ENCODE data around the gene TRIO.
A peak's percentile ranks its signal among the peaks of the same experiment; 100 is the strongest.
"Not testable (repeated sequence)": the region's sequence is repeated elsewhere in the genome, so short reads cannot be mapped to it uniquely, and the experiment has no call there.

The TRIO gene

GRCh38 chr5:14374100-14374499 is 231.0 kb downstream of the TRIO start:
- Mint-ChIP-seq H3K4me3 (no peak overlapping the region), H3K36me3 (ENCODE audit: low read depth) (peaks cover 4% of the 10 kb centered on the region), H3K27me3 (no peaks in the 10 kb centered on the region), H3K27ac (no peak overlapping the region), H3K9me3 (no peaks in the 10 kb centered on the region), H3K4me1 (peaks cover 3% of the 10 kb centered on the region)
- no peak for DNase-seq
- no peak for ATAC-seq

GRCh38 chr5:14376789-14377188 is 233.6 kb downstream of the TRIO start:
- Mint-ChIP-seq H3K9me3 (no peaks in the 10 kb centered on the region), H3K27ac (no peak overlapping the region), H3K27me3 (no peaks in the 10 kb centered on the region), H3K4me3 (no peak overlapping the region), H3K36me3 (ENCODE audit: low read depth) (peaks cover 5% of the 10 kb centered on the region), H3K4me1 (no peaks in the 10 kb centered on the region)
- ATAC-seq (no peak), DNase-seq (no peak)

- DNase-seq (no peak), ATAC-seq (no peak)
- Mint-ChIP-seq H3K4me1 (peaks cover 4% of the 10 kb centered on the region), H3K9me3 (no peaks in the 10 kb centered on the region), H3K4me3 (no peak overlapping the region), H3K27ac (no peak overlapping the region), H3K36me3 (ENCODE audit: low read depth) (peaks cover 5% of the 10 kb centered on the region), H3K27me3 (no peaks in the 10 kb centered on the region)
These were observed 236.8 kb downstream of the TRIO start for GRCh38 chr5:14379739-14380497.

GRCh38 chr5:14380712-14381111 is 237.6 kb downstream of the TRIO start:
- ATAC-seq (no peak), DNase-seq (no peak)
- H3K4me1 Mint-ChIP-seq, result peaks cover 9% of the 10 kb centered on the region
- no peaks in the 10 kb centered on the region for H3K9me3 Mint-ChIP-seq
- H3K27ac Mint-ChIP-seq, result no peak overlapping the region
- H3K4me3 Mint-ChIP-seq, result no peak overlapping the region
- peaks cover 5% of the 10 kb centered on the region for H3K36me3 Mint-ChIP-seq (ENCODE audit: low read depth)
- no peaks in the 10 kb centered on the region for H3K27me3 Mint-ChIP-seq

- no peak for ATAC-seq
These were observed 239.5 kb downstream of the TRIO start for GRCh38 chr5:14382640-14383039.

GRCh38 chr5:14383923-14384322 is 240.8 kb downstream of the TRIO start:
- Mint-ChIP-seq H3K4me3 (no peak overlapping the region), H3K27me3 (no peaks in the 10 kb centered on the region), H3K9me3 (no peaks in the 10 kb centered on the region), H3K27ac (no peak overlapping the region), H3K36me3 (ENCODE audit: low read depth) (peaks cover 5% of the 10 kb centered on the region), H3K4me1 (peaks cover 9% of the 10 kb centered on the region)
- DNase-seq (no peak), ATAC-seq (no peak)

More at GRCh38 chr5:14382640-14383039, 239.5 kb downstream of the TRIO start:
- H3K36me3 Mint-ChIP-seq (ENCODE audit: low read depth), result peaks cover 2% of the 10 kb centered on the region
- H3K27me3 Mint-ChIP-seq, result no peaks in the 10 kb centered on the region
- H3K9me3 Mint-ChIP-seq, result no peaks in the 10 kb centered on the region
- no peak overlapping the region for H3K4me3 Mint-ChIP-seq
- H3K27ac Mint-ChIP-seq, result no peak overlapping the region
- H3K4me1 Mint-ChIP-seq, result peaks cover 9% of the 10 kb centered on the region
- no peak for DNase-seq

GRCh38 chr5:14385019-14385418 is 241.9 kb downstream of the TRIO start:
- Mint-ChIP-seq H3K9me3 (no peaks in the 10 kb centered on the region), H3K36me3 (ENCODE audit: low read depth) (peaks cover 3% of the 10 kb centered on the region), H3K4me1 (peaks cover 9% of the 10 kb centered on the region), H3K4me3 (no peak overlapping the region), H3K27ac (no peak overlapping the region), H3K27me3 (no peaks in the 10 kb centered on the region)
- peak; percentile 43 for ATAC-seq
- DNase-seq, result peak; percentile 17

GRCh38 chr5:14386884-14387624 is 243.9 kb downstream of the TRIO start:
- Mint-ChIP-seq H3K4me1 (peaks cover 9% of the 10 kb centered on the region), H3K4me3 (no peak overlapping the region), H3K9me3 (no peaks in the 10 kb centered on the region), H3K27me3 (no peaks in the 10 kb centered on the region), H3K36me3 (ENCODE audit: low read depth) (peaks cover 3% of the 10 kb centered on the region), H3K27ac (no peak overlapping the region)
- DNase-seq, result no peak
- no peak for ATAC-seq

GRCh38 chr5:14388741-14389140 is 245.6 kb downstream of the TRIO start:
- H3K36me3 Mint-ChIP-seq (ENCODE audit: low read depth), result peaks cover 3% of the 10 kb centered on the region
- H3K9me3 Mint-ChIP-seq, result no peaks in the 10 kb centered on the region
- DNase-seq, result no peak
- H3K27ac Mint-ChIP-seq, result no peak overlapping the region
- ATAC-seq, result no peak
- no peaks in the 10 kb centered on the region for H3K27me3 Mint-ChIP-seq
- peaks cover 9% of the 10 kb centered on the region for H3K4me1 Mint-ChIP-seq
- no peak overlapping the region for H3K4me3 Mint-ChIP-seq

- not testable (repeated sequence) for H3K36me3 Mint-ChIP-seq (ENCODE audit: low read depth); DNase-seq; H3K4me3 Mint-ChIP-seq; H3K9me3 Mint-ChIP-seq; ATAC-seq; H3K27me3 Mint-ChIP-seq; H3K27ac Mint-ChIP-seq; H3K4me1 Mint-ChIP-seq
These were observed 249.4 kb downstream of the TRIO start for GRCh38 chr5:14392552-14392951.

GRCh38 chr5:14394365-14394764 is 251.2 kb downstream of the TRIO start:
- Mint-ChIP-seq H3K9me3 (no peaks in the 10 kb centered on the region), H3K36me3 (ENCODE audit: low read depth) (no peaks in the 10 kb centered on the region), H3K27me3 (no peaks in the 10 kb centered on the region), H3K4me1 (no peaks in the 10 kb centered on the region), H3K4me3 (no peak overlapping the region), H3K27ac (no peak overlapping the region)
- ATAC-seq (no peak), DNase-seq (no peak)

GRCh38 chr5:14395411-14395810 is 252.3 kb downstream of the TRIO start:
- Mint-ChIP-seq H3K36me3 (ENCODE audit: low read depth) (no peaks in the 10 kb centered on the region), H3K4me1 (peaks cover 8% of the 10 kb centered on the region), H3K4me3 (no peak overlapping the region), H3K27me3 (no peaks in the 10 kb centered on the region), H3K9me3 (no peaks in the 10 kb centered on the region), H3K27ac (no peak overlapping the region)
- DNase-seq (no peak), ATAC-seq (no peak)

- ATAC-seq (no peak), DNase-seq (no peak)
- no peak overlapping the region for H3K4me3 Mint-ChIP-seq
- H3K27ac Mint-ChIP-seq, result no peak overlapping the region
- H3K36me3 Mint-ChIP-seq (ENCODE audit: low read depth), result no peaks in the 10 kb centered on the region
- H3K4me1 Mint-ChIP-seq, result peaks cover 14% of the 10 kb centered on the region
- no peaks in the 10 kb centered on the region for H3K9me3 Mint-ChIP-seq
- H3K27me3 Mint-ChIP-seq, result no peaks in the 10 kb centered on the region
These were observed 252.9 kb downstream of the TRIO start for GRCh38 chr5:14396066-14396465.

- no peak for ATAC-seq
- Mint-ChIP-seq H3K27me3 (no peaks in the 10 kb centered on the region), H3K27ac (no peak overlapping the region)
These were observed 253.6 kb downstream of the TRIO start for GRCh38 chr5:14396737-14397136.

GRCh38 chr5:14397717-14398116 is 254.6 kb downstream of the TRIO start:
- H3K4me1 Mint-ChIP-seq, result peaks cover 23% of the 10 kb centered on the region
- H3K36me3 Mint-ChIP-seq (ENCODE audit: low read depth), result peaks cover 5% of the 10 kb centered on the region
- ATAC-seq (no peak), DNase-seq (no peak)
- no peak overlapping the region for H3K27ac Mint-ChIP-seq
- H3K4me3 Mint-ChIP-seq, result no peak overlapping the region
- peaks cover under 1% of the 10 kb centered on the region for H3K27me3 Mint-ChIP-seq
- H3K9me3 Mint-ChIP-seq, result peaks cover 6% of the 10 kb centered on the region

More at GRCh38 chr5:14396737-14397136, 253.6 kb downstream of the TRIO start:
- DNase-seq, result no peak
- Mint-ChIP-seq H3K4me1 (peaks cover 20% of the 10 kb centered on the region), H3K9me3 (no peaks in the 10 kb centered on the region), H3K4me3 (no peak overlapping the region), H3K36me3 (ENCODE audit: low read depth) (no peaks in the 10 kb centered on the region)
